NCI-H146 treated with DMSO at 0.1 percent for 48 hours (cell line): ENCODE results near the gene ABI1.
"Not testable (repeated sequence)": the region's sequence is repeated elsewhere in the genome, so short reads cannot be mapped to it uniquely, and the experiment has no call there.

Experiments used
- DNase-seq: peaks from one replicate; lab custom pipeline; 2025; ENCODE audit not compliant: unreplicated experiment; lab: John Stamatoyannopoulos, UW

Gene ABI1

DNA sequence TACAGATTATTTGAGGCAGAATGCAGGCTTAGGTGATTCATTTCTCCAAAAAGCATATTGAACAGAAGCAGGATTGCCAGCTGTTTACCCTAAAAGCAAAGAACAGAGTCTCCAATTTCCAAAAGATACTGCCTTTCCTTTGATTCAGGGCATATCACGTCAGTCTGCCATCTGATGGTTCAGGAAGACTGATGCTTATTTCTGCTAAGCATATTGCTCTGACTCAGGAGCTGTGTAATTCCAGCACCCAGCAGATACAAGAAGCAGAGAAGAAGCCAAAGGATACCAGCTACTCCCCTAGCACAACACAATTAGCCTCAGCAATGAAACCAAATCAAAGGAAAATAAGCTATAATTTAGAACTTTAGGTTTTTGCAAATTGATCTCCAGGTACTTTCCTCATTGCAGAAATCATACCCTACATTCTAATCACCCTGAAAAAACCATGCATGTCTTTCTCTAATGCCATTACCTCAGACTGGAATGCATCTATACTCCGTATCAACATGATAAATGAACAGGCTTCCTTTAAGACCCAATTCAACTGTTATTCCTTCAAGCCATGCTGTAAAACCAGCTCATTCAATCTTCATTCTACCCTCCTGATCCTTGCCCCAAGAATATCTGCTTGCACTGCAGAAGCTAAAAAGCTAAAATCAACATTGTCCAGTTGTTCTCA lies 55.1 kb downstream of the ABI1 start:
- DNase-seq: no peak

DNA sequence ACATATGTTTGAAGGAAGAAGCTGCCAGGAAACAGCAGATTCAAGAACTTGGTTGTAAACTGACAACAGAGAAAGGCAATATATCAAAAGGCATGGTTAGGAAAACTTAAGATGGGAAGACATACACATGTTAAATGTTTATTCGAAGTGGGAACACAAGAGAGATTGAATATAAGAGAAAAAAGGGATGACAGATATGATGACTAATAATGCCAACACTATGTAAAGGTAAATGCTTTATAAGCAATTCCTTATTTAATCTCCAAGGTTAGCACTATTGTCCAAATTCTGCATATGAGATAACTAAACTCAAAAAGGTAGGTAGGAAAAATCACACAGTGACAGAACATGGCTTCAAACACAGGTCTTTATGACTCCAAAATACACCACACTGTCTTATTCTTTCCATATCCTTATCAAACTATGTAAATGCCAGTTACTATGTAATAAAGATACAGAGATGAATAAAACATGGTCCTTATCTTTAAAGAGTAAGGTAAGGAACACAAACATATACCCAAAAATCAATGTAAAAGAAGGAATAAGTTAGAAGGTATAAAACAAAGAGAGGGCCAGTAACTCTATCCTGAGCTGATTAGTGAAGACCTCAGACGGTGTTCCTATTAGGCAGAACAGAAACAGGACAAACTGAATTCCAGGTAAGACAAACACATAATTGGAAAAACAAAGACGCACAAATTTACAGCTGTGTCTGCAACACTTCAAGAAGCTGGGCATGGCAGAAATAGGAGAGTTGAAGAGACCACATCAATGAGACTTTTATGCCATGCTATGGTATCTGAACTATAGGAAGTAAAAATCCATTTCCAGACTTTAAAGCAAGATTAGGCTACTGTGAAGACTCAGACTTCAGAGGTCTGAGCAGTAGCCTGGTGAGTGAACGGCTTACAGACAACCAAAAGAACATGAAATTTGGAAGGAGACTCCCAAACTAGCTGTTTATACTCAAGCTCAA lies 56.1 kb downstream of the ABI1 start:
- no peak for DNase-seq

DNA sequence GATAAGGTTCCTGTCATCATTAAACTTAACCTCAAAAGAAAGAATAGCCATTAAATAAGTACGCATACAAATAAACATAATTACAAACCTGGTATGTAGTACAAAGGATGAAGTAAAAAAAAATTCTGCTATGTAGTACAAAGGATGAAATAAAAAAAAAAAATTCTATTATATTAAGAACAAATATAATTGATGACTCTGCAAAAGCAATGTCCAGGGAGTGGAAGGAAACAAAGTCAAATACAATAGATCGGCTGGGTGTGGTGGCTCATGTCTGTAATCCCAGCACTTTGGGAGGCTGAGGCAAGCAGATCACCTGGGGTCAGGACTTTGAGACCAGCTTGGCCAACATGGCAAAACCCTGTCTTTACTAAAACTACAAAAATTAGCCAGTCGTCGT lies 56.9 kb downstream of the ABI1 start:
- DNase-seq: no peak

GRCh38 chr10:26802527-26802926 lies 58.2 kb downstream of the ABI1 start:
- DNase-seq: no peak

DNA sequence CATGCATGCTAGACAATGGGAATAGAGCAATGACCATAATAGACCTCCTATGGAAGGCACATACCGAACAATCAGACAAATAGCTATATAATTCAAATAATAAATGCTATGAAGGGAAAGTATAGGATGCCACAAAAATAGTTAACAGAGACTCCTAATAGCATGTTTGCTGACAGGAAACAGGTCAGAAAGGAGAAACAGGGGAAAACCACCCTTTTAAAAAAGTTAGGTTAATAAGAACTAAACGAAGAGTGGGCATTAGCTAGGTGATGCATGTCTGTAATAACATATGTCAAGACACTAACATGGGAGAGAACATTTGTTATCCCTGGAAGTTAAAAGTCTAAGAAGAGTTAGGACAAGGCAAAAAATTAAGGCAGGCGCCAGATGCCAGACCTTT lies 58.9 kb downstream of the ABI1 start:
- DNase-seq: no peak

- no peak for DNase-seq
Observed at GRCh38 chr10:26801274-26801673, 59.5 kb downstream of the ABI1 start.

GRCh38 chr10:26800468-26800867 lies 60.3 kb downstream of the ABI1 start:
- no peak for DNase-seq

- no peak for DNase-seq
Observed at GRCh38 chr10:26799342-26799741, 61.4 kb downstream of the ABI1 start.

GRCh38 chr10:26798298-26798697 lies 62.5 kb downstream of the ABI1 start:
- no peak for DNase-seq

DNA sequence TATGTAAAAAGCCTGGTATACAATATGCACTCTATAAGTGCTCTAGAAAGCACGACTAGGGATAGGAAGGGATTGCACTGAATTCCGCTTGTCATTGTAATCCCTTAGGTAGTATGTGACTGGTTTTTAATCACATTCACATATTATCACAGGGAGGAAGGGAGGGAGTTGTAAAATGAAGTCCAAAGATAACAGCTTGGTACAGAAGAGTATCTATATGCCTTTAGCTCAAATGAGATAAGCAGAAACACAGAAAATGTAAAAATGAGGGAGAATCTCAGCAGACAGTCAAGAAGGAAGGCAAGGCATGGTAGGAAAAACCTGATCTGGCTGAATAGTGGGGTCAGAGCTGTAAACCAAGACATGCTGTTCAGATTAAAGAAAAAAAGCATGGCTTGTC lies 63.4 kb downstream of the ABI1 start:
- DNase-seq: no peak

- no peak for DNase-seq
Observed at GRCh38 chr10:26792758-26793495, 67.8 kb downstream of the ABI1 start.

GRCh38 chr10:26790221-26790995 lies 70.3 kb downstream of the ABI1 start:
- DNase-seq: no peak

- DNase-seq: not testable (repeated sequence)
Observed at GRCh38 chr10:26789779-26790178, 71.0 kb downstream of the ABI1 start.

- no peak for DNase-seq
Observed at GRCh38 chr10:26787362-26787761, 73.4 kb downstream of the ABI1 start.

DNA sequence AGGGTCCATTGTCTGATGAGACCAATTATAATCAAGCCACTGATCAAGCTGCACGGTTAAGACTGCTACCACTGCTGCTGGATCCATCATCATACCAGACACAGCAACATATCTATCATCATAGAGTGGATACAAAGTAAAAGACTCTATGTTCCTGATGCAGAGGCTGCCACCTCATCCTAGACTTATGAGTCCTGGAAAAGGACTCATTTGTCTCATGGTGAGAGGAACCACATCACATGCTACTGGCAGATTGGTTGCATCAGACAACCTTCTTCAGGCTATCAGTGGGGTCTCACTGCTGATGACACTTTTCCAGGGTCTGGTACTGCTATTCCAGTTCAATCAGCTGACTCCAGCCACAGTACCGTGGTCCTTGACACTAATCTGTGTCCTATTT lies 79.0 kb downstream of the ABI1 start:
- DNase-seq: no peak

DNA sequence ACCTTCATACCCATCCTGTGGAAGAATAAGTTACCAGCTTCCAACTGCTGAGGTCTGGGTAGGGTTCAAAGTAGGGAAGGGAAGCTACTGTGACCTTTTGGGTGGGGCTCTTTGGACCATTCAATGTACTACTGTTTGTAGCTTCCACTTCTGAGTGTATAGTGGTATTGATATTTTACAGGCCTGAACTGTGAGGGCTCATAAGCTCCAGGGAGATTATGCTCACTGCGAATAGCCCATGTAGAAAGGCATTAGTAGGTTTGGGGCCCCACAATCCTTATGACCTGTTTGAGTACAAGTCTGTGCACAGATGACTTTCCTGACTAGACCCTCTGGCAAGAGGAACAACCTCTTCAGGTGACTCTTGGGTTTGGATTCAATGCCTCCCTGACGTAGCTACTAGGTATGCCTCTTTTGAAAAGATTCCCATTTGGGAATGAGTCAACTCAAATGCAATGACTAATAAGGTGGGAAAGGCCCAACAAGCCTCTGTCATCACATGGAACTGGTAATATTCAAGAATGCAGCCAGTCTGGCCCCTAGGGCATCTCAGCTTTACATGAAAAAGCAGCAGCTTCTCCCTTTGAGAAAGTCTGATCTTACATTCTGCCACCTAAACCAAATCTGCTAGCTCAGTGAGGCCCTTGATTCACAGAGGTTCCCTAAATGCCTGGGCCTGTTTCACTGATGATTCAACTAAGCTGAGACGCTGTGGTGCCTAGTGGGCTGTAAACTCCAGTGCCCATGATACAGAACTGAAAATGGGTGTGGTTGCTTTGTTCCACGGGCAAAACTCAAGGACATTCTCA lies 79.8 kb downstream of the ABI1 start:
- no peak for DNase-seq

- no peak for DNase-seq
Observed at GRCh38 chr10:26780106-26780792, 80.5 kb downstream of the ABI1 start.

DNA sequence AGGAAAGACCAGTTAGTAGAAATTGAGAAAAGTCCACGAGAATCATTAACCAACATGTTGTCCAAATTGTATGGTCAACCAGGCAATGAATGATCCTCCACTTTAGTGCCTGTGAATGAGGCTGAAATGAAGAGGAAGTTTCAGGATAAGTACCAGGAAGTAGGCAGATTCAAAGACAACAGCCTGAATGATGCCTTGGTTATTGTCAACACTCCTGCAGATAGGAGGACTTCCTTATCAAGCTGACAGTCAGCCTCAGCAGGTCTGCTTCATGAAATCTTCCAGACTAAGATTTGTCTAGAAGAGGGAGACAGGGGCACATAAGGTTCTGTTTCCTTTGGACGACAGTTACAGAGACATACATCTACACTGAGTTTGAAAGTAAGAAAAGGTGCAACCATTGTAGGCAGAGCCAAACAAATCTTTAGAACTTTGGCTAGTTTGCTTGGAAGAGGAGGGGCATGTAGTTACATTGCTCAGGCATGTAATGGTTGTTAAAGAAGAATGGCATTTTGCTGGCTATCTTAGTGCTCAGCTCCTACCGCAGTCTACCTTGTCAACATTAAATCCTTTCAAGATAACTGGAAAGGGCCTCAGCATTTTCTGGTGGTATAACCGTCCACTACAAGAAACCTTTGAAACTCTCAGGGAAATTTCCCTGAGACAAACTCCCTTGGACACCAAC lies 81.4 kb downstream of the ABI1 start:
- no peak for DNase-seq

GRCh38 chr10:26777686-26778085 lies 83.1 kb downstream of the ABI1 start:
- DNase-seq: no peak
